Body of pancreas (tissue), 4 donors: ENCODE data around the gene PPP1CA. TPM values are rescaled to one million over a fixed set of nuclear protein-coding genes. Genes with fewer than 3 reads are reported as not detected.

Experiments used
- ATAC-seq: fragments of 150-250 bp; one replicate; pipeline ENCODE4 v1.9.1; 2016
- DNase-seq, 4 donors: peaks; one replicate each; pipeline ENCODE4 v3.0.0-alpha.2; 2019
- H3K27ac ChIP-seq, 4 donors: fragments of 200-600 bp; sonication (generic); 1 replicate in 3 of 4; 2 replicates in 1 of 4; pipeline versions ENCODE4 v1.5.1 to v1.6.1; 2016 to 2019; ENCODE audit warnings: mild to moderate bottlenecking in 1 of 4, mixed read lengths in 1 of 4, moderate library complexity in 1 of 4
- H3K27me3 ChIP-seq, 2 donors: fragments of 200-600 bp; sonication (generic); one replicate each; pipeline ENCODE4 v1.6.0; 2016; ENCODE audit warnings: mild to moderate bottlenecking in 1 of 2
- H3K36me3 ChIP-seq, 2 donors: fragments of 200-600 bp; sonication (generic); replicated peaks in 1 of 2; 2 replicates each; pipeline ENCODE4 v1.5.1; 2016; ENCODE audit warnings: low read depth in 2 of 2; ENCODE audit not compliant: insufficient read depth in 1 of 2
- H3K4me1 ChIP-seq: fragments of 200-600 bp; sonication (generic); one replicate; pipeline ENCODE4 v1.6.0; 2016
- H3K4me3 ChIP-seq, 2 donors: fragments of 200-600 bp; sonication (generic); 1 replicate in 1 of 2; 2 replicates in 1 of 2; pipeline ENCODE4 v1.5.1; 2016 to 2019
- H3K9me3 ChIP-seq, 3 donors: fragments of 200-600 bp; sonication (generic); 1 replicate in 2 of 3; 2 replicates in 1 of 3; pipeline ENCODE4 v1.5.1; 2016
- POLR2A ChIP-seq, 3 donors: fragments of 450-650 bp; IDR thresholded peaks; one replicate each; pipeline ENCODE4 v1.6.1; 2016; ENCODE audit warnings: antibody characterized with exemption in 3 of 3, mild to moderate bottlenecking in 2 of 3
- WGBS, 2 donors: methylation state at CpG; one replicate each; pipeline ENCODE4 v1.1.5; 2017; 5-methylcytosine and 5-hydroxymethylcytosine counted together
- intact Hi-C: fragments of 100-400 bp; cut with DNase I; formaldehyde crosslinking; loops from one replicate; pipeline ENCODE4 v1.15.1; 2023
- total RNA-seq, 2 donors: library from RNA; depleted of rRNA; stranded (reverse); fragments of >200 nt; gene quantifications; one replicate each; pipeline ENCODE4 v1.1.0, GENCODE V29; 2016
- TF ChIP-seq, protein P1 (sequence below), 7 experiments: fragments of 450-650 bp in 4 of 7; fragments of 200-600 bp in 3 of 7; sonication (generic) in 3 of 7; IDR thresholded peaks; one replicate each; pipeline ENCODE4 v1.5.1; 2016 to 2019; ENCODE audit warnings: antibody characterized with exemption in 7 of 7

Gene PPP1CA
- 100 to 1,000 TPM in 1 of 2 donors, 10 to 100 TPM in 1; 81.1 to 104 TPM for total RNA-seq

DNA sequence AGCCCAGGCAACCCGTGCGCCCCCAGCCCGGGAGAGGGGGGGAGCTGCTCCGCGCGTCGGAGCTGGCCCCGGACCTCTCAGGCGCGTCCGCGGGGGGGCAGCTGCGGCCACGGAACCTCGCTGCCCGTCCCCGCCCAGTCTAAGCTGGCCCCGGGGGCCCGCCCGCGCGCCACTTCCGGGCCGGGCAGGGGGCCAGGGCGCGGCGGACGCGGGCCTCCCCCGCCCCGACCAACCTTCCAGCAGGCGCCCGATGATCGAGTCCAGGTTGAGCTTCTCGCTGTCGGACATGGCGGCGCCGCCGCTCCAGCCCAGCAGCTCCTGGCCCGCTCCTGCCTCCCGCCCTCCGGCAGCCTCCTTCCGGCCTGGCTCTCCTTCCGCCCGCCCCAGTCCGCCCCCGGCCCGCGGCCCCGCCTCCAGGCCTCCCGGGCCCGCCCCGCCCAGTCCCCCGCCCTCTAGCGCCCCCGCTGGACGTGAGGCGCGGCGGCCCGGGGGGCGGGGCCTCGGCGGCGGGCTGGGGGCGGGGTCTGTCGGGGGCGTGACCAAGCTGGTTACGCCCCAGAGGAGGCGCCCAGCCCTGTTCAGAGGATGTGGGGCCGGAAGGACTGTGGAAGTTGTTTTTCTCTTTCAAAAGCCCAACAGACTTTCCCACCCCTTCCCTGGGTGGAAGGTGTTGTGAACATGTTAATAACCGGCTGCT lies at the start of gene PPP1CA:
TSS of gene PPP1CA (minus strand) at position 364 of the 697 bp plus-strand sequence. CDS start at position 288, 76 bp downstream.
- intact Hi-C loops: no loop called here
- peaks cover 27% of the 10 kb centered on the region for H3K4me1 ChIP-seq
- DNase-seq (peak; percentile 90 to 93 (median 92)), ATAC-seq (peak; percentile 95)
- H3K27ac ChIP-seq: peak within 1 kb of the TSS; percentile 87 to 98 (median 93)
- TF ChIP-seq POLR2A (IDR thresholded peaks at IDR 0.05): peak; percentile 64 to 76 (median 71)
- TF ChIP-seq, protein P1, sequence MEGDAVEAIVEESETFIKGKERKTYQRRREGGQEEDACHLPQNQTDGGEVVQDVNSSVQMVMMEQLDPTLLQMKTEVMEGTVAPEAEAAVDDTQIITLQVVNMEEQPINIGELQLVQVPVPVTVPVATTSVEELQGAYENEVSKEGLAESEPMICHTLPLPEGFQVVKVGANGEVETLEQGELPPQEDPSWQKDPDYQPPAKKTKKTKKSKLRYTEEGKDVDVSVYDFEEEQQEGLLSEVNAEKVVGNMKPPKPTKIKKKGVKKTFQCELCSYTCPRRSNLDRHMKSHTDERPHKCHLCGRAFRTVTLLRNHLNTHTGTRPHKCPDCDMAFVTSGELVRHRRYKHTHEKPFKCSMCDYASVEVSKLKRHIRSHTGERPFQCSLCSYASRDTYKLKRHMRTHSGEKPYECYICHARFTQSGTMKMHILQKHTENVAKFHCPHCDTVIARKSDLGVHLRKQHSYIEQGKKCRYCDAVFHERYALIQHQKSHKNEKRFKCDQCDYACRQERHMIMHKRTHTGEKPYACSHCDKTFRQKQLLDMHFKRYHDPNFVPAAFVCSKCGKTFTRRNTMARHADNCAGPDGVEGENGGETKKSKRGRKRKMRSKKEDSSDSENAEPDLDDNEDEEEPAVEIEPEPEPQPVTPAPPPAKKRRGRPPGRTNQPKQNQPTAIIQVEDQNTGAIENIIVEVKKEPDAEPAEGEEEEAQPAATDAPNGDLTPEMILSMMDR (IDR thresholded peaks at IDR 0.05): peak in 6 of 7 experiments; percentile 10 to 85 (median 45)
- H3K4me3 ChIP-seq: peak within 1 kb of the TSS; percentile 95 to 97
- 0 to 1% methylated on average over 5 to 58 of the region's 73 CpGs for WGBS, 2 donors
- H3K27me3 ChIP-seq: no peaks in the 10 kb centered on the region
- no peaks in the 10 kb centered on the region for H3K9me3 ChIP-seq
- peaks cover 8 to 13% of the 10 kb centered on the region in 2 donors for H3K36me3 ChIP-seq

DNA sequence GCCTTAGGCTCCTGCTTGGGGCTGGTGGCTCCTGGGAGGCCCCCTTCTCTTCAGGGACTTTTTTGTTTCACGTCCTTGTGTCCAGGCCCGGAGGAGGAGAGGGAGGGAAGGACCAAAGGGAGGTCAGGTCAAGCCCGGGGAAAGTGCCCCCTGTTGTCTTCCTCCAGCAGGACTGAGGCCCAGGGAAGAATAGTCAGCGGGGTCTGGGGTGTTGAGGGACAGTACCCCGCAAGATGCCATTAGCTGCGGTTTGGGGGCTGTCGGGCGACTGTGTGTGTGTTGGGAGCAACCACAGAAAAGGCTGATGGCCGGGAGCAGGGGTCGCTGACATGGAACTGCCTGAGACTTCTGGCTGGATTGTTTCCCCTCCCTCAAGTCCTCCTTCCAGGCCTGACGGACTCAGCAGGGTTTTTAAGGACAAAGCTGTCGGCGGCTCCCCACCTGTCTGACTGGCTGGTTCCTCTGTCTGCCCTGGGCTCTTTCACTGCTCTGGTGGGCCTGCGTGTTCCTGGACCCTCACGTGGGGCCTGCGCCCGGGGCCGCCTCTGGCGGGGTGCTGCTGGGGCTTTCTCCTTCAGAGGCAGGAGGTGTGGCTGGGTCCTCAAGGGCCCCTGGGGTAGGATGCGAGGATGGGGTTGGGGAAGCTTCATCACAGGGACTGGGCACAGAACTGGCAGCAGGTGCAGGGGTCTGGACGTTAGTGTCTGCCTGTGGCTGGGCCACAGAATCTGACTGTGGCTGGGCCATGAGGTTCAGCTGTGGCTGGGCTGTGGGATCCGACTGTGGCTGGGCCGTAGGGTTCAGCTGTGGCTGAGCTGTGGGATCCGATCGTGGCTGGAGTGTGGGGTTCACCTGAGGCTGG lies 49.4 kb upstream of the PPP1CA start:
- DNase-seq (no peak), ATAC-seq (no peak)
- Histone ChIP-seq H3K27ac (no peak overlapping the region), H3K27me3 (no peaks in the 10 kb centered on the region), H3K9me3 (no peaks in the 10 kb centered on the region), H3K36me3 (no peaks in the 10 kb centered on the region), H3K4me3 (no peak overlapping the region), H3K4me1 (peaks cover 8% of the 10 kb centered on the region)
- 86 to 93% methylated on average over 13 to 24 of the region's 25 CpGs for WGBS, 2 donors
- no peak for TF ChIP-seq POLR2A (IDR thresholded peaks at IDR 0.05)
- TF ChIP-seq, protein P1 (IDR thresholded peaks at IDR 0.05): no peak
- intact Hi-C loops: no loop called here

DNA sequence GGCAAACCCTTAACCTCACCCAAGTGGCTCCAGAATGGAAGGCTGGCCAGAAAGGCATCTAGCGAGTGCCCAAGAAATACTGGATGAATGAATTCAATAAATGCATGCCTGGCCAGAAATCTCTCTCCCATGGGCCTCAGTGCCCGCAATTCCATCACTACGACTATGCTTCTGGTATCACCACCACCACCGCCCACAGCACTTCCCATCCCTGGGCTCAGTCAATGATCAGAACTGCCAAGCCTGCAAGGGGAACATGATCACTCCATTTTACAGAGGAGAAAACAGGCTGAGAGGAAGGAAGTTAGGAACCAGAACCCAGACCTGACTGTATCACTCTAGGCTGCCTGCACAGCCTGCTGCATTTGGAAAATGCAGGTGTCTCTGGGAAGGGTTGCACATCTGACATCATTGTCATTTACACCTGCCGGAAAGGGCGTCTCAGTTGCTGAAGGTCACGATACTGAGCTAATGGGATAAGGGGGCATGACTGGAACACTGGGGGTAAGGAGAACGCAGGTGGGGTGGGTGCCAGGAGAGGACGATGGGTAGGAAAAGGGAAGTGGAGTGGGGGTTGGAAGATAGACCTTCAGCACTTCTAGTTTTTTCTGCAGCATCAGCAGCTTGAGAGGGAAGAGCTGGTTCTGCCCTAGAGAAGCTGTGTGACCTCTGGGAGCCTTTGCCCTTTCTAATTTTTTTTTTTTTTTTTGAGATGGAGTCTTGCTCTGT lies 47.6 kb upstream of the PPP1CA start:
- peak in 1 of 4 donors; percentile 40 for DNase-seq
- WGBS, 2 donors: 49 to 55% methylated on average over 9 of the region's 9 CpGs
- ATAC-seq: no peak
- Histone ChIP-seq H3K27ac (peak overlapping the region in 1 of 4 donors; percentile 21), H3K27me3 (no peaks in the 10 kb centered on the region), H3K4me1 (peaks cover 14% of the 10 kb centered on the region), H3K9me3 (no peaks in the 10 kb centered on the region), H3K36me3 (no peaks in the 10 kb centered on the region), H3K4me3 (no peak overlapping the region)
- intact Hi-C loops: no loop called here
- TF ChIP-seq, protein P1 (IDR thresholded peaks at IDR 0.05): no peak
- no peak for TF ChIP-seq POLR2A (IDR thresholded peaks at IDR 0.05)

DNA sequence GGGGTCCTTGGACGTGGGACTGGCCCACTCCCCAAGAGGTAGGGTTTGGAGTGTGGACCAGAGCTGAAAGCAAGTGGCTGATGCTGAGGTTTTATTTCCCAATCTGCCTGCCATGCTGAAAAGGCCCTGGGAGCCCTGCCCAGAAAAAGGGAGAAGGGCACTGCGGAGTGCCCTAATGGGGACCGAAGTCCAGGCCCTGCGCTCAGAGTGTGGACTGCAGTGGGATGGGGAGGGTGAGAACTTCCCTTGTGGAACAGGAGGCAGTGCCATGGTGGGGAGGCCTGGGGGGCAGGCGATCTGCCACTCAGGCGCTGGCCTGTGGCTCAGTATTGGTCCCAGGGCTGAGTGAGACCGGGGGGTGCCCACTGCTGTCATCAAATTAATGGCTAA lies 46.6 kb upstream of the PPP1CA start:
- Histone ChIP-seq H3K36me3 (no peaks in the 10 kb centered on the region), H3K27me3 (no peaks in the 10 kb centered on the region), H3K4me3 (no peak overlapping the region), H3K9me3 (no peaks in the 10 kb centered on the region), H3K4me1 (peaks cover 18% of the 10 kb centered on the region), H3K27ac (no peak overlapping the region)
- no peak for ATAC-seq
- intact Hi-C loops: no loop called here
- WGBS, 2 donors: 87 to 91% methylated on average over 7 of the region's 7 CpGs
- no peak for DNase-seq
- TF ChIP-seq, protein P1 (IDR thresholded peaks at IDR 0.05): no peak
